GM18867 (cell line): ENCODE measurements around the gene PSME3IP1.
"Not testable (repeated sequence)": the region's sequence is repeated elsewhere in the genome, so short reads cannot be mapped to it uniquely, and the experiment has no call there.

Experiments used
- ATAC-seq: cut with Tn5 transposase; IDR thresholded peaks from one replicate; pipeline ENCODE4 v1.9.1; 2021; ENCODE audit warnings: mild to moderate bottlenecking, moderate library complexity; ENCODE audit not compliant: unreplicated experiment

The PSME3IP1 gene

GRCh38 chr16:57185945-57186871, at the start of gene PSME3IP1, which contains the start of gene RSPRY1:
TSS of gene PSME3IP1 (minus strand) at chr16:57186039. CDS start at chr16:57173854, 12,185 bp downstream.
TSS of gene RSPRY1 (plus strand) at chr16:57186329. CDS start at chr16:57204659, 18,330 bp downstream.
- peak; percentile 88 for ATAC-seq

- ATAC-seq = no peak
Measured at GRCh38 chr16:57235128-57236021, 49.5 kb upstream of the PSME3IP1 start.

- no peak for ATAC-seq
Measured at GRCh38 chr16:57234707-57235092, 48.9 kb upstream of the PSME3IP1 start.

- ATAC-seq = no peak
Measured at GRCh38 chr16:57233944-57234706, 48.3 kb upstream of the PSME3IP1 start.

GRCh38 chr16:57231821-57232350, 46.0 kb upstream of the PSME3IP1 start:
- ATAC-seq = no peak

GRCh38 chr16:57229079-57229478, 43.2 kb upstream of the PSME3IP1 start:
- no peak for ATAC-seq

- ATAC-seq = no peak
Measured at GRCh38 chr16:57226701-57227621, 41.1 kb upstream of the PSME3IP1 start.

GRCh38 chr16:57225978-57226377, 40.1 kb upstream of the PSME3IP1 start:
- ATAC-seq = no peak

GRCh38 chr16:57224651-57225335, 39.0 kb upstream of the PSME3IP1 start:
- no peak for ATAC-seq

GRCh38 chr16:57223057-57223456, 37.2 kb upstream of the PSME3IP1 start:
- ATAC-seq = no peak

GRCh38 chr16:57216968-57217367, 31.1 kb upstream of the PSME3IP1 start:
- ATAC-seq = no peak

GRCh38 chr16:57213462-57213861, 27.6 kb upstream of the PSME3IP1 start:
- no peak for ATAC-seq

- no peak for ATAC-seq
Measured at GRCh38 chr16:57209780-57210179, 23.9 kb upstream of the PSME3IP1 start.

- no peak for ATAC-seq
Measured at GRCh38 chr16:57208926-57209325, 23.1 kb upstream of the PSME3IP1 start.

GRCh38 chr16:57204675-57205074, 18.8 kb upstream of the PSME3IP1 start:
- no peak for ATAC-seq

GRCh38 chr16:57203451-57203850, 17.6 kb upstream of the PSME3IP1 start:
- no peak for ATAC-seq

- ATAC-seq = no peak
Measured at GRCh38 chr16:57202095-57202886, 16.5 kb upstream of the PSME3IP1 start.

- not testable (repeated sequence) for ATAC-seq
Measured at GRCh38 chr16:57200926-57201325, 15.1 kb upstream of the PSME3IP1 start.
